Gastrocnemius medialis (tissue), 4 donors: ENCODE data around the gene ITGAD.

Source experiments
- POLR2A ChIP-seq, 2 donors: fragments of 450-650 bp; IDR thresholded peaks; one replicate each; pipeline ENCODE4 v1.6.1; 2017; ENCODE audit warnings: antibody characterized with exemption in 2 of 2, mild to moderate bottlenecking in 2 of 2, moderate library complexity in 2 of 2
- TF ChIP-seq, protein P1 (sequence below), 5 experiments: fragments of 450-650 bp in 3 of 5; fragments of 200-600 bp in 2 of 5; sonication (generic) in 2 of 5; IDR thresholded peaks in 4 of 5; conservative IDR thresholded peaks in 1 of 5; 1 replicate in 4 of 5; 2 replicates in 1 of 5; pipeline ENCODE4 v1.5.1; 2016 to 2019; ENCODE audit warnings: antibody characterized with exemption in 5 of 5, mild to moderate bottlenecking in 3 of 5, moderate library complexity in 3 of 5

DNA sequence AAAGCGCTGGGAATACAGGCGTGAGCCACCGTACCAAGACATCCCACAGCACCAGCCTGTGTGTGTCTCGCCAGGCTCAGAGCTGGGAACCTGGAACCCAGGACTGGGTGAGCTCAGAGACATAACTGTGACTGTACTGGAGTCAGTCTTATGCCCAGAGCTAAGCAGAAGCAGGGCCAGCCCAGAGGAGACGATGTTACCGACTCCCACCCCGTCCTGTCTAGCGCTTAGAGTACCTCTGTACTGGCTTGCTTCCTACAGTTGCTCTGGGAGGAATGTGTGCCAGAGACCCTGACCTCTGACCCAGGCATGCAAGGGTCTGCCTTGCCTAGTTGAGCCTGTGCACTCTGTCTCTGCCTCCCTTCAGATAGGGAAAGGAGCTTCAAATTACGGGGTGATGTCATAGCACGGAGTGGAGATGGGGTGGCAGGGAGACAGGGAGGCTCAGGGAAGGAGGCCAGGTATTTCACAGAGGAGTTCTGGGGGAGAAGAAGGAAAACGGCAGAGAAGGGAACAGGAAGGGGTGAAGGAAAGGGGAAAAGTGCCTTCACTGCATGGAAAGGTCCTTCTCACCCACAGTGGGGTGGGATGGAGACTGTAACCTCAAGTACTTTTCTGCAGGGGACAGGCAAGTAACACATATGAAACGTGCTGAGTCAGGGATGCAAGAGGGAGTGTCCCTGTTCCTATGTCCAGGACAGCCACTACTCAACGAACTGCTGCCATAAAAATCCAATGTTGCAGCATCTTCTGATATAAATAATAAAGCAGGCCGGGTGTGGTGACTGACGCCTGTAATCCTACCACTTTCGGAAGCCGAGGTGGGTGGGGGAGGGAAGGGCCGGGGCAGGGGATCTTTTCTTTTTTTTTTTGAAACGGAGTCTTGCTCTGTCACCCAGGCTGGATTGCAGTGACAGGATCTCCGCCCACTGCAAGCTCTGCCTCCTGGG lies 60.4 kb downstream of the ITGAD start:
- TF ChIP-seq, protein P1, sequence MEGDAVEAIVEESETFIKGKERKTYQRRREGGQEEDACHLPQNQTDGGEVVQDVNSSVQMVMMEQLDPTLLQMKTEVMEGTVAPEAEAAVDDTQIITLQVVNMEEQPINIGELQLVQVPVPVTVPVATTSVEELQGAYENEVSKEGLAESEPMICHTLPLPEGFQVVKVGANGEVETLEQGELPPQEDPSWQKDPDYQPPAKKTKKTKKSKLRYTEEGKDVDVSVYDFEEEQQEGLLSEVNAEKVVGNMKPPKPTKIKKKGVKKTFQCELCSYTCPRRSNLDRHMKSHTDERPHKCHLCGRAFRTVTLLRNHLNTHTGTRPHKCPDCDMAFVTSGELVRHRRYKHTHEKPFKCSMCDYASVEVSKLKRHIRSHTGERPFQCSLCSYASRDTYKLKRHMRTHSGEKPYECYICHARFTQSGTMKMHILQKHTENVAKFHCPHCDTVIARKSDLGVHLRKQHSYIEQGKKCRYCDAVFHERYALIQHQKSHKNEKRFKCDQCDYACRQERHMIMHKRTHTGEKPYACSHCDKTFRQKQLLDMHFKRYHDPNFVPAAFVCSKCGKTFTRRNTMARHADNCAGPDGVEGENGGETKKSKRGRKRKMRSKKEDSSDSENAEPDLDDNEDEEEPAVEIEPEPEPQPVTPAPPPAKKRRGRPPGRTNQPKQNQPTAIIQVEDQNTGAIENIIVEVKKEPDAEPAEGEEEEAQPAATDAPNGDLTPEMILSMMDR (IDR thresholded peaks at IDR 0.05 in 4 of 5, conservative IDR thresholded peaks at IDR 0.05 in 1 of 5): no peak
- peak in 1 of 2 donors; percentile 39 for TF ChIP-seq POLR2A (IDR thresholded peaks at IDR 0.05)
